Endothelial cell (in vitro differentiated cells): ENCODE data around the gene GIMAP8. TPM values are rescaled to one million over a fixed set of nuclear protein-coding genes. Genes with fewer than 3 reads are reported as not detected.
"Not testable (repeated sequence)": the region's sequence is repeated elsewhere in the genome, so short reads cannot be mapped to it uniquely, and the experiment has no call there.

Experiments
- DNase-seq: peaks from one replicate; pipeline ENCODE4 v3.0.0; 2021; ENCODE audit warnings: low spot score
- H3K27ac Mint-ChIP-seq: one replicate; pipeline ENCODE4 v1.8.0; 2021; ENCODE audit warnings: mixed read lengths, inconsistent platforms; ENCODE audit not compliant: unreplicated experiment
- H3K27me3 Mint-ChIP-seq: one replicate; pipeline ENCODE4 v1.8.0; 2021; ENCODE audit warnings: mild to moderate bottlenecking, moderate library complexity, mixed read lengths, inconsistent platforms; ENCODE audit not compliant: unreplicated experiment
- H3K36me3 Mint-ChIP-seq: one replicate; pipeline ENCODE4 v1.8.0; 2021; ENCODE audit warnings: mild to moderate bottlenecking, low read depth, mixed read lengths, inconsistent platforms; ENCODE audit not compliant: unreplicated experiment
- H3K4me1 Mint-ChIP-seq: one replicate; pipeline ENCODE4 v1.8.0; 2021; ENCODE audit warnings: mild to moderate bottlenecking, mixed read lengths, inconsistent platforms; ENCODE audit not compliant: unreplicated experiment
- H3K4me3 Mint-ChIP-seq: one replicate; pipeline ENCODE4 v1.8.0; 2021; ENCODE audit warnings: mild to moderate bottlenecking, mixed read lengths, inconsistent platforms; ENCODE audit not compliant: unreplicated experiment
- H3K9me3 Mint-ChIP-seq: one replicate; pipeline ENCODE4 v1.8.0; 2021; ENCODE audit warnings: mixed read lengths, inconsistent platforms; ENCODE audit not compliant: unreplicated experiment
- total RNA-seq: library from RNA; stranded (reverse); fragmentation: NEBNext Ultra II Directional; extraction: Animal tissue kit (Norgen Biotek cat#: 25700); gene quantifications from one replicate; pipeline ENCODE4 v1.2.1, GENCODE V29; 2021; ENCODE audit not compliant: unreplicated experiment
- TF ChIP-seq, protein P1 (sequence below): fragments of 200-600 bp; sonication (generic); IDR thresholded peaks from one replicate; pipeline ENCODE4 v1.5.0; 2021; ENCODE audit warnings: antibody characterized with exemption; ENCODE audit not compliant: unreplicated experiment

Gene GIMAP8
- total RNA-seq, 1 donor from 2014 or later: 143 TPM

DNA sequence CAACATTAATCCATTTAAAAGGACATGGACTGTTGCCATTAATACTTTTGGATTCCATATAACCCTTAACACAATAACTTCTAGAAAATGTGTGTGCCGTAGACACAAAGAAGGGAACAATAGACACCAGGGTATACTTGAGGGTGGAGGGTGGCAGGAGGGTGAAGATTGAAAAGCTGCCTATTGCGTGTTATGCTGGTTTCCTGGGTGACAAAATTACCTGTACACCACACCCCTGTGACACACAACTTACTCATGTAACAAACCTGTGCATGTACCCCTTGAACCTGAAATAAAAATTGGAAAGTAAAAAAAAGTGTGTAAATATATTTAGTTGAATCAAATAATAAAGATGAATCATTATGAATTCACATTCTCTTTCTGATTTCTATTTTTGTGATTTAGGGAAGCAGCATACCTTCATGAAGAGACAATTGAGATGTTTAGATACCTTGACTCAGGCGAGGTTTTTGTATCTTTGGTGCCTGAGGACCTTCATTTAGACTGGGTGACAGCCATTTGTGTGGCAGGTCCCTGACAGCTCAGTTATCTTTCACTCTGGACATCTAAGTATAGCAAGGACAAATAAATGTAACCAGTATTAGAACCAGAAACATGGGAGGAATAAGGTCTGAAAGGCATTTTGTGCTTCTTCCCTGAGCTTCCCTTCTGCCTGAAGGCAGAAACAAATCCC is 28.7 kb downstream of the GIMAP8 start:
- Mint-ChIP-seq H3K27me3 (peaks cover 8% of the 10 kb centered on the region), H3K27ac (peak overlapping the region; percentile 78), H3K4me1 (peaks cover 72% of the 10 kb centered on the region), H3K36me3 (peaks cover 65% of the 10 kb centered on the region), H3K9me3 (peaks cover 5% of the 10 kb centered on the region), H3K4me3 (peak overlapping the region; percentile 83)
- DNase-seq: no peak
- TF ChIP-seq, protein P1, sequence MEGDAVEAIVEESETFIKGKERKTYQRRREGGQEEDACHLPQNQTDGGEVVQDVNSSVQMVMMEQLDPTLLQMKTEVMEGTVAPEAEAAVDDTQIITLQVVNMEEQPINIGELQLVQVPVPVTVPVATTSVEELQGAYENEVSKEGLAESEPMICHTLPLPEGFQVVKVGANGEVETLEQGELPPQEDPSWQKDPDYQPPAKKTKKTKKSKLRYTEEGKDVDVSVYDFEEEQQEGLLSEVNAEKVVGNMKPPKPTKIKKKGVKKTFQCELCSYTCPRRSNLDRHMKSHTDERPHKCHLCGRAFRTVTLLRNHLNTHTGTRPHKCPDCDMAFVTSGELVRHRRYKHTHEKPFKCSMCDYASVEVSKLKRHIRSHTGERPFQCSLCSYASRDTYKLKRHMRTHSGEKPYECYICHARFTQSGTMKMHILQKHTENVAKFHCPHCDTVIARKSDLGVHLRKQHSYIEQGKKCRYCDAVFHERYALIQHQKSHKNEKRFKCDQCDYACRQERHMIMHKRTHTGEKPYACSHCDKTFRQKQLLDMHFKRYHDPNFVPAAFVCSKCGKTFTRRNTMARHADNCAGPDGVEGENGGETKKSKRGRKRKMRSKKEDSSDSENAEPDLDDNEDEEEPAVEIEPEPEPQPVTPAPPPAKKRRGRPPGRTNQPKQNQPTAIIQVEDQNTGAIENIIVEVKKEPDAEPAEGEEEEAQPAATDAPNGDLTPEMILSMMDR: no peak

DNA sequence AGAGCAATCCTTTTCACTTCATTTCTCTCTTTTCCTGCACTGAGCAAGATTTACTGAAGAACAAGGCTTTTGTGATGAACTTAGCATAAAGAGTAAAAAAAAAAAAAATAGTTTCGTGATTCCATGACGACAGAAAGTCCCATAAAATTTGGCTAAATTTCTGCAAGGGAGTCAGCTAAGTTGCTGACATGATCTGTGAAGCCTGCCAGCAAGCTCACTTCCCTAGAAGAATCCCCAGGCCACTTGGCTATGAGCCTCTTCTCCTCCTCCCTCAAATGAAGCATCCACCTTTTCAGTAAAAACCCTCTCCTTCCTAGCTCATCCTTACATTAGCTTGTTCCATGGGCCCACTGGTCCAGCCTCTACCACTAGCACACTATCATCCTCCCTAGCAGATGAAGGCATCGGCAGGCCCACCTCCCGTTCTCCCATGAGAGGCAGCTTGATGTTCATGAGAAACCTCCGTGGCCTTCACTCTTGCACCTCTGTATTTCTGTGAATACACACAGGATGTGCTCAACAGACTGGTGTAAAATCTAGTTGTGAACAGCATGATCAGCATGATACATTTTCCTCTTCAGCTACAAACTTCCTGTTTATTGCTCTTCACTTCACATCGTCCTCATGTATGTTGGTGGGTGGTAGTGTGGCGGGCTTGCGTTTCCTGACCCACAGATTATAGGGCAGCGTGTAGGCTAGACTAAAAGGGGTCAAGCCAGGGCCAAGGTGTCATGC is 30.9 kb downstream of the GIMAP8 start:
- TF ChIP-seq, protein P1: no peak
- peaks cover 81% of the 10 kb centered on the region for H3K4me1 Mint-ChIP-seq

DNA sequence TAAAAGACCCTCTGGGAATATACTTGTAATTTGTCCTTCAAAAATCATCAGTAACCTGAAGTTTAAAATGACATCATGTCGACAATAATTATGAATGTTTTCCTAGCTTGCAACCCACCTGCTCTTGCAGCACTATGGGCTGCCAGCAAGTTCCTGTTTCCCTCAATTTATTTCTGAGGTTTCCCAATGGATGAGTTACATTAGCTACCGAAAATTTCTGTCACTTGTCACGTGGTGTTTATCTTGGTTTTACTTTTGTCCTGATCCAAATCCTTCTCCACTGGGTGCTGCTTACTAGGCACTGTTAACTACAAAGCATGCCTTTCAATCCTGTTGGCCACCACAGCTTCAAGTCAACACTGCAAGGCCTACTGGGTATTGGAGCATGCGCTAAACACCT is 31.5 kb downstream of the GIMAP8 start:
- no peaks in the 10 kb centered on the region for H3K9me3 Mint-ChIP-seq
- H3K36me3 Mint-ChIP-seq: peaks cover 40% of the 10 kb centered on the region
- TF ChIP-seq, protein P1: no peak
- H3K4me3 Mint-ChIP-seq: peak overlapping the region; percentile 16
- peaks cover 5% of the 10 kb centered on the region for H3K27me3 Mint-ChIP-seq
- peak overlapping the region; percentile 98 for H3K27ac Mint-ChIP-seq
- peaks cover 80% of the 10 kb centered on the region for H3K4me1 Mint-ChIP-seq
- no peak for DNase-seq

More for the DNA sequence above, 30.9 kb downstream of the GIMAP8 start:
- Mint-ChIP-seq H3K9me3 (peaks cover 4% of the 10 kb centered on the region), H3K27ac (peak overlapping the region; percentile 85), H3K4me3 (peak overlapping the region; percentile 16), H3K36me3 (peaks cover 46% of the 10 kb centered on the region), H3K27me3 (peaks cover 7% of the 10 kb centered on the region)
- DNase-seq: no peak

DNA sequence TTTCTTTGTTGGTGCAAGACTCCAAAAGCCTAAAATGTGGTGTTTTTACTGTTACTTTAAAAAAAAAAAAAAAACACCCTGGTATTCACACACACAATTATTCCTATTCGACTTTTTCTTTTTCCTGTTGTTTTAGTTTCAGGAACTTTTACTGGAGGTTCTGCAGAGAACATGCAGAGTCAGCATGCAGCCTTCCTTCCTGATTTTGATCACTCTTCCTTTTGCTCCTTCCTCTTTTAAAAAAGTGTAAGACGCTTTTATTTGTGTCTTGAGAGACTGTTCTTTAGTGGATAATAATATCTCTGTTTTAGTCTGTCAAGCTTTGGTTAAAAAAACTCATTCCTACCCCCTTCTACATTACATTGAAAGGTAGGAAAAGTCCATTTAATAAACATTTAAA is 33.1 kb downstream of the GIMAP8 start:
- not testable (repeated sequence) for H3K27me3 Mint-ChIP-seq, DNase-seq, H3K9me3 Mint-ChIP-seq
- H3K27ac Mint-ChIP-seq: peak overlapping the region; percentile 98
- peaks cover 24% of the 10 kb centered on the region for H3K36me3 Mint-ChIP-seq
- H3K4me1 Mint-ChIP-seq: peaks cover 65% of the 10 kb centered on the region
- H3K4me3 Mint-ChIP-seq: peak overlapping the region; percentile 34

DNA sequence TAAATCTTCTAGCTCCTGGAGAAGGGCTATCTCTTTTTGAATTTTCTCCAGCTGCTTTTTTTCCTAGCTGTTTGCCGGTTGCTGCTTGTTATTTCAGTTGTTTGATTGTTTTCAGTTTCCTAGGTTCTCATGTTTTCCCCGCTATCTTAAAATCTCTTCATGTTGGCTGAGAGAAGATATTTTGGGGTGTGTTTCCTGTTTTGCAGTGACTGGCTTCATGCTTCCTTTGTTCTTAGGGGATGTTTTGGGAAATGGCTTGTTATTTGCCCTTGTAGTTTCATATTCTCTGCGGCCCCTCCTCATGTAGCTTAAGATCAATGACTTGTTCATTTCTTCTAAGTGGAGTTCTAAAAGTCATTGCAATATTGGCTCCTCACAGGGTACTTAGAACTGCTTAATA is 33.6 kb downstream of the GIMAP8 start:
- peaks cover 18% of the 10 kb centered on the region for H3K36me3 Mint-ChIP-seq
- not testable (repeated sequence) for H3K27me3 Mint-ChIP-seq, H3K9me3 Mint-ChIP-seq, DNase-seq
- H3K4me1 Mint-ChIP-seq: peaks cover 59% of the 10 kb centered on the region
- H3K4me3 Mint-ChIP-seq: peak overlapping the region; percentile 37
- H3K27ac Mint-ChIP-seq: peak overlapping the region; percentile 98

DNA sequence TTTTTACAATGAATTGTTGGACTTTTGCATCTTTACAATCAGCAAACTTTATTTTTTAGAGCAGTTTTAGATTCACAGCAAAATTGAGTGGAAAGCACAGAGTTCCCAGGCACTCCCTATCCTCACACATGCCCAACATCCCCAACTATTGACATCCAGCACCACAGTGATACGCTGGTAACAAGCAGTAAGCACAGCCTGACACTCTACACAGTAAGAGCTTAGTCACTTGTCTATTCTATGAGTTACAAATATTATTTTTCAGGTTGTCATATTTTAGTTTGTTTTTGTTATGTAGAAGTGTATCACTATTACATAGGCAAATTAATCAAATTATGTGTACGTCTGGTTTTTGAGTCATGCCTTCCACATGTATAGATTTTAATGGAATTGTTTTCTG is 37.2 kb downstream of the GIMAP8 start:
- H3K4me1 Mint-ChIP-seq: peaks cover 36% of the 10 kb centered on the region
- H3K36me3 Mint-ChIP-seq: peaks cover 11% of the 10 kb centered on the region
- no peak for DNase-seq
- no peaks in the 10 kb centered on the region for H3K9me3 Mint-ChIP-seq
- peaks cover 2% of the 10 kb centered on the region for H3K27me3 Mint-ChIP-seq
- H3K4me3 Mint-ChIP-seq: no peak overlapping the region
- H3K27ac Mint-ChIP-seq: no peak overlapping the region
- TF ChIP-seq, protein P1: no peak
